CD1c-positive myeloid dendritic cell (primary cell): Measurements from ENCODE around the gene CDC42BPB.

Source experiments
- DNase-seq: peaks from one replicate; pipeline ENCODE4 v3.0.0-alpha.2; 2016; ENCODE audit errors: extremely low spot score

Gene CDC42BPB, protein sequence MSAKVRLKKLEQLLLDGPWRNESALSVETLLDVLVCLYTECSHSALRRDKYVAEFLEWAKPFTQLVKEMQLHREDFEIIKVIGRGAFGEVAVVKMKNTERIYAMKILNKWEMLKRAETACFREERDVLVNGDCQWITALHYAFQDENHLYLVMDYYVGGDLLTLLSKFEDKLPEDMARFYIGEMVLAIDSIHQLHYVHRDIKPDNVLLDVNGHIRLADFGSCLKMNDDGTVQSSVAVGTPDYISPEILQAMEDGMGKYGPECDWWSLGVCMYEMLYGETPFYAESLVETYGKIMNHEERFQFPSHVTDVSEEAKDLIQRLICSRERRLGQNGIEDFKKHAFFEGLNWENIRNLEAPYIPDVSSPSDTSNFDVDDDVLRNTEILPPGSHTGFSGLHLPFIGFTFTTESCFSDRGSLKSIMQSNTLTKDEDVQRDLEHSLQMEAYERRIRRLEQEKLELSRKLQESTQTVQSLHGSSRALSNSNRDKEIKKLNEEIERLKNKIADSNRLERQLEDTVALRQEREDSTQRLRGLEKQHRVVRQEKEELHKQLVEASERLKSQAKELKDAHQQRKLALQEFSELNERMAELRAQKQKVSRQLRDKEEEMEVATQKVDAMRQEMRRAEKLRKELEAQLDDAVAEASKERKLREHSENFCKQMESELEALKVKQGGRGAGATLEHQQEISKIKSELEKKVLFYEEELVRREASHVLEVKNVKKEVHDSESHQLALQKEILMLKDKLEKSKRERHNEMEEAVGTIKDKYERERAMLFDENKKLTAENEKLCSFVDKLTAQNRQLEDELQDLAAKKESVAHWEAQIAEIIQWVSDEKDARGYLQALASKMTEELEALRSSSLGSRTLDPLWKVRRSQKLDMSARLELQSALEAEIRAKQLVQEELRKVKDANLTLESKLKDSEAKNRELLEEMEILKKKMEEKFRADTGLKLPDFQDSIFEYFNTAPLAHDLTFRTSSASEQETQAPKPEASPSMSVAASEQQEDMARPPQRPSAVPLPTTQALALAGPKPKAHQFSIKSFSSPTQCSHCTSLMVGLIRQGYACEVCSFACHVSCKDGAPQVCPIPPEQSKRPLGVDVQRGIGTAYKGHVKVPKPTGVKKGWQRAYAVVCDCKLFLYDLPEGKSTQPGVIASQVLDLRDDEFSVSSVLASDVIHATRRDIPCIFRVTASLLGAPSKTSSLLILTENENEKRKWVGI (N-terminal part only)

DNA sequence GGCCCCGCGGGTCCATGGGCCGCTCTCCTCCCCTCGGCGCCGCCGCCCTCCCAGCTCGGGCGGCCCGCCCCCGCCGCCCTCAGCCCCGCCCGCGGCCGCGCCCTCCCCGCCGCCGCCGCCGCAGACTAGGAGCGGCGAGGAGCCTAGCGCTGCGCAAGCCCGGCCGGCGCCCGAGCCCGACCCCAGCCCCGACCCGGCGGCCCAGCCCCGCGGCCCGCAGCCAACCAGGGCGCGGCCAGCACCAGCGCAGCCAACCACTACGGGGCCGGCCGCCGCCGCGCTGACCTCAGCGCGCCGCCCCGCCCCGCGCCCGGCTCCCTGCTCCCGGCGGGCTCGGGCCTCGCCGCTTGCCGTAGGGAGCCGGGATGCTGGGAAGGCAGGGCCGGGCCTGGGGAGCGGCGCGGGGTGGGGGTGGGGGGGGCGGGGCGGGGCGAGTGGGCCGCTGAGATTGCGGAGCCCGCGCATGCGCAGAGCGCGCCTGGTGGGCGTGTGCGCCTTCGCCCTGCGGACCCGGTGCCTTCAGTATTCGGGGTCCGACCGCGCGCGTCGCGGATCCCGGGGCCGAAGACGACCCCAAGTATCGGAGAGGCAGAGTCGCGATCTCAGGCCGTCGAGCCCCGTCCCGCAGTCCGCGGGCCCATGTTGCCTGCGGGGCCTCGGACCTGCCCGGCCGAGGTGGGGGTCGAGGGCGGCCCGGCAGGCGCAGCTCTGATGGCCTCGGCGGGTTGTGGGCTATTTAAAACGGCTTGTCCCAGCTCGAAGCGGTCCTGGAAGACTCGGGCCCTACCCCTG, at the start of gene CDC42BPB:
Gene CDC42BPB (minus strand): TSS at position 178 of the 792 bp plus-strand sequence. CDS start 376 bp downstream, outside the sequence.
- DNase-seq, result peak; percentile 94

DNA sequence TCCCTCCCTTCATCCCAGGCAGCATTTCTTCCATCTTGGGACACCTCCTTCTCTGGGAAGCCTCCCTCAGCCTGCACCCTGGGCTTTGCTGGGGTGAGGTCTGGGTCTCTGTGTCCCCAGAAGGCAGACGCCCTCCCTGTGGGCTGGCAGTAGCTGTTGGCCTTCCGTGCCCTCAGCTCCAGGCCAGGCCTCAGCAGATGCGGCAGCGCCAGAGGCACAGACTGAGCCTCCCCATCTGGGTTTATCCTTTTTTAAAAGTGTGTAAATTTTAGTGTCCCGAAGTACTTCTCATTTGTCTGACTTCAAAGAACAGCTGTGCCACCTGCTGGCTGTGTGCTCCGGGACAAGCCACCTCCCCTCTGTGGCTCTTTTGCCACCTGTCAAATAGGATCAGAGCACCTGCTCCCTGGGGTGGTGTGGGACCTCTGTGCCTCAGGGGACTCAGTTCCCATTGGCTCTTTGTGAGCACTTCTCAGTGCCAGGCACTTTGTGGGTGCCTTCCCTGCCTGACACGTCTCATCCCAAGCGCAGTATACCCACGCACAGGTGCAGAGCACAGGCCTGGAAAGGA, 48.3 kb upstream of the CDC42BPB start:
- no peak for DNase-seq

DNA sequence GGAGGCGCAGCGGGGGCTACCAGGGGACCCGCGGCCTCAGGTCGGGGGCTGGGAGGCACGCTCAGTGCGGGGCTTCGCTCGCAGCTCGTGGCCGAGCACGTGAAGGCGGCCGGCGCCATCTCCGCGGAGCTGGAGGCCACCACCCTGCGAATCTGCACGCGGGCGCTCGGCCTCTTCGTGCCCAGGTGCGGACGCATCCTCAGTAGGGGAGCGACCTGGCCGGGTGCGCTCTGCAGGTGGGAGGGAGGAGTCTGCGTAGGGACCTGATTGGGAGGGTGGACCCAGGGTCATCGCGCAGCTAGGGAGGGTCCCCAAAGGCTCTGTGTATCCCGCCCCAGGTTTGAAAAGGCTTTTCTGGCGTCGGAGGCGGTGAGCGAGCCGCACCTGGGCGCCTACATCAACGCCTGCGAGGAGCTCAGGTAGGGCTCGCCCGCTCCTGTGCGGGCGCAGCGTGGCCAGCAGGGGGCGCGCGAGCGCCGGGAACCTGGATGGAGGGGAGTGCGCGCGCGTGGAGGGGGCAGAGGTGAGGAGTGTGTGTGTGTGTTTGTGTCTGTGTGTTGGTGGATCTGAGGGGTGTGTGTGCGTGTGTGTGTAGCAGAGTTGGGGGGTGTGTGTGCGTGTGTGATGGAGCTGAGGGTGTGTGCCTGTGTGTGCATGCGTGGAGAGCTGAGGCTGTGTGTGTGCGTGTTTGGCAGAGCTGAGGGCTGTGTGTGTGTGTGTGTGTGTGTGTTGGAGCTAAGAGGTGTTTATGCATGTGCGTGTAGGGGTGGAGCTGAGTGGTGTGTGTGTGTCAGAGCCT, 47.5 kb upstream of the CDC42BPB start:
- peak; percentile 69 for DNase-seq

DNA sequence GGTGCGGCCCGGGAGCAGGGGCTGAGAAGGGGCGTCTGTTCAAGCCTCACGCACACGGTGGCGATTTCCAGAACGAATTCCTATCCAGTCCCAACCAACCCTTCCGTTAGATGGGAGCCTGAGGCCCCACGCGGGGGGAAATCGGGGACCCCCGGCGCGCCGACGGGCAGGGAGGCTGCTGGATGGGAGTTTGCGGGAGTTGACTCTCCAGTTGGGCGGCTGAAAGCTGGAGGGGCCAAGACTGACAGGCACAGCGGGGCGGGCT, 47.0 kb upstream of the CDC42BPB start:
- no peak for DNase-seq

DNA sequence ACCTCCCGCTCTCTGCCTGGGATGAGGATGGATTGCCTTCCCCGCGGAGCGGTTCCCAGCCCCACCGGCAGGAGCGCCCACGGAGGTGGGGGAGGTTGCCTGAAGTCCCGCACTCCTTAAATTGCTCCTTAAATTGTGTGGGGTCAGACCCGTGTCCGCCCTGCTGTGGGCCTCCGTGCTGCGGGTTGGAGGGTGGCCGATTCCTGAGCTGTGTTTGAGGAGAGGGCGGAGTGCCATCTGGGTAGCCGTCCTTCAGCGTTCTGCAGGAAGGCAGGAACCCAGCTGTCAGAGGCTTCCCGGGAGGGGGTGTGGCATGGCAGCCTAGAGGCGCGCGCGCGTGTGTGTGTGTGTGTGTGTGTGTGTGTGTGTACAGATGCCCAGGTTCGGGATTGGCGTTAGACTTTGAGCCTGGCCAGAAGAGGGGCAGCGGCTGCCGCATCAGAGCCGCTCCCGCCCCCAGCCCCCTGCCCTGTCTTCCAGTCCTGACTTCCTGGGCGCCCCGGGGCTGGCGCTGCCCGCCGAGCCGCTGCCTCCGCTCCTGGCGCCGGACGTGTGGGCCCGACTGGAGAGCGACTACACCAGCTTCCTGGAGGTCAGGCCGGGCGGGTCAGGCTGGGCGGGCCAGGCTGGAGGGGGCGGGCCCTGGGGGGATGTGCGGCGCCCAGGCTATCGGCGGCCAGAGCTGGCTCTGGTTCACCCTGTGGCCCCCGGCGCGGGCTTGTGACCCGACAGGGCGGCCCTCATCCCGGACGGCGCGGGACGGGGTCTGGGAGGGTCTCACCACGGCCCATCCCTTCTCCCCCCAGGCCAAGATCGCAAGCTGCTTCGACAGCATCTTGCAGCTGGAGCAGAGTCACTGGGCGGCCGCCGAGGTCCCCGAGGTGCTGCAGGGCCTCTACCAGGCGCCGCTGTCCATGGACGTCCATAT, 46.4 kb upstream of the CDC42BPB start:
- DNase-seq, result peak; percentile 56

DNA sequence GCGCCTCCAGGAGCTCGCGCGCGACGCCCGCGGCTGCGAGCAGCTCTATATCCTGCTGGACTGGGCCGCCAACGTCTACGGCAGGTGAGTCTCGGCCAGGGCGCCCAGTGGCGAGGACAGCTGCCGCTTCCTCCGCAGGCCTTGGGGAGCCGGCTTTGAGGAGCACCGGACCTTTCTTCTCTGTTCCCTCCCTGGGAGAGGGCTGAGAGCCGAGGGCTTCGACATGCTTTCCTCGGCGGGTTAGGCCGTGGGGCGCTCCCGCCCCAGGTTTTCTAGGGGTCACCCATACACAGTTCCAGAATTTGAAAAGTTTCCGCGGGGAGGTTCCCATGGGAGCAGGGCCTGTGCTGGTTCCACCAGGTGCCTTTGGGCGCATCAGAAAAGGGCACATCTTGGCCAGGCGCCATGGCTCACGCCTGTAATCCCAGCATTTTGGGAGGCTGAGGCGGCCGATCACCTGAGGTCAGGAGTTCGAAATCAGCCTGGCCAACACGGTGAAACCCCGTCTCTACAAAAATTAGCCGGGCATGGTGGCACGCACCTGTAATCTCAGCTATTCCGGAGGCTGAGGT, 45.4 kb upstream of the CDC42BPB start:
- no peak for DNase-seq

DNA sequence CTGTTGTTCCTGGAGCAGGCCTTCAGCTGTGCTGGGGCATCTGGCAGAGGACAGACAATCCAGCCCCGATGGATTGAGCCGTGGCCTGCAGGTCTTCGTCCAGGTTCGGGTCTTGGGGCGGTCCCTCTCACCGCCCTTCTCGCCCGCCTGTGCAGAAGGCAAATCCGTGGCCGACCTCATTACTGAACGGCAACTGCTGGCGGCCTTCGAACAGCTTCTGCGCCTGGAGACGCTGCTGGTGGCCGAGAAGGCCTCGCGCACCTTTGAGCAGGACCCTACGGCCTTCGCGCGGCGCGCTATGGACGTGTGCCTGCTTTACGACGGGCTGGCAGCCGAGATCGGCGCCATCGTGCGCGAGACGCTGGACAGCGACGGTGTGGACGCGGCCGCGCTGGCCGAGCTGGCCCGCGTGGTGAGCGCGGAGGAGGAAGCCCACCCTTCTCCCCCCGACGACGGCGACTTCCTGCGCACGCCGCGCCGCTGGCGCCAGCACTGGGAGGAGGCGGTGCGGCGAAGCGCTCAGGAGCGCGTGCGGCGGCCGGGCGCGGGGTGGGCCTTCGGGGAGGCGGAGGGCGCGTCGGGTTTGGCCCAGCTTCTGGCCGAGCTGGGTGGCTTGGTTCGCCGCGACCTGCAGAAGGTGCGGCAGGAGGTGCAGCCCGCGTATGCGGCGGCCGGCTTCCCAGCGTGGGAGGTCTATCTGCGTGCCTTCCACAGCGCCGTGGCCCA, 44.8 kb upstream of the CDC42BPB start:
- no peak for DNase-seq

- DNase-seq, result no peak
Observed at GRCh38 chr14:103101257-103101962, 44.1 kb upstream of the CDC42BPB start.

DNA sequence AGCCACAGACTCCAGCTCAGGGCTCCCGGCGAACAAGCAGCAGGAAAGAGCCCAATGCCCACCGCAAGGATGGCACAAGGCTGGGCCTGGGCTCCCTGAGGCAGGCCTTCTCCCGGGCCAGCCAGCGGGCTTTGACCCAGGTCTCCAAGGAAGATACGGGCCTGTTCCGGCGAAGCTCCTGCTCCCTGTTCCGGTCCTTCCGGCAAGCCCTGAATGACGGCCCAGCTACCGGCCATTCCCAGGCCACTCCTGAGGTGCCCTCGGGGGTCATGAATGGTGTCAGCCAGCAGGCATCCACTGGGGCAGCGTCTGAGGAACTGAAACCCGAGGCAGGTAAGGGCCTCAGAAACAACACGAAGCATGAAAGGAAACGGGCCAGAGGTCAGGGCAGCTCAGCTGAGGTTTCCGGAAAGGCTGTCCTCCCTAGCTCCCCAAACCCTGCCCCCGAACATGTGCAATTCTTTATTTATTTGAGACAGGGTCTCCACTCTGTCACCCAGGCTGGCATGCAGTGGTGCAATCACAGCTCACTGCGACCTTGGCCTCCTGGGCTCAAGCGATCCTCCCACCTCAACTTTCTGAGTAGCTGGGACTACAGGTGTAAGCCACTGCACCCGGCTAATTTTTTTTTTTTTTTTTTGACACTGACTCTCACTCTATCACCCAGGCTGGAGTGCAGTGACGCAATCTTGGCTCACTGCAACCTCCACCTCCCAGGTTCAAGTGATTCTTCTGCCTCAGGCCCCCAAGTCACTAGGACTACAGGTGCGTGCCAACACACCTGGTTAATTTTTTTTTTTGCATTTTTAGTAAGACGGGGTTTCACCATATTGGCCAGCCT, 43.2 kb upstream of the CDC42BPB start:
- DNase-seq, result no peak

DNA sequence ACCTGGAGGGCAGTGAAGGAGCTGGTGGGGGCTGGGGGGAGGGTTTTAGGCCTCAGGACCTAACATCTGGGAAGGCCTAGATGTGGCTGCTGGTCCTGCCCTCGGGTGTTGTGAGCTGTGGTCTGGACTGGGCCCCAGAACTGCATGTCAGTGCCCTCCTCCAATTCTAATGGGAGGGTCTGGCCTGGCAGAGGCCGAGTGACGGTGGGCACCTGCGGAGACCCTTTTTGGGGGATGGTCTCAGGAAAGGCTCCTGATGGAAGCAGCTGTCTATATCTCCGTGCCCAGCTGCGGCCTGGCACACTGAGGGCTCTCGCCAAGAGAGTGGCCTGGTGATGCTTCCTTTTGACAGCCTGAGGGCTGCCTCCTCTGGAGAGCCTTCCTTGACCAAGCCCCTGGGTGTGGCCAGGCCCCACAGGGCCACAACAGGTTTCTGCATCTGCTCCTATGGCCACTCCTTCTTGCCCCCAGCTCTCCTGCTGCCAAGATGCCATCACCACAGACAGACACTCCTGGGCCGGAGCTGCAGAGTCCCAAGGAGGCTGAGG, 42.5 kb upstream of the CDC42BPB start:
- DNase-seq, result no peak

DNA sequence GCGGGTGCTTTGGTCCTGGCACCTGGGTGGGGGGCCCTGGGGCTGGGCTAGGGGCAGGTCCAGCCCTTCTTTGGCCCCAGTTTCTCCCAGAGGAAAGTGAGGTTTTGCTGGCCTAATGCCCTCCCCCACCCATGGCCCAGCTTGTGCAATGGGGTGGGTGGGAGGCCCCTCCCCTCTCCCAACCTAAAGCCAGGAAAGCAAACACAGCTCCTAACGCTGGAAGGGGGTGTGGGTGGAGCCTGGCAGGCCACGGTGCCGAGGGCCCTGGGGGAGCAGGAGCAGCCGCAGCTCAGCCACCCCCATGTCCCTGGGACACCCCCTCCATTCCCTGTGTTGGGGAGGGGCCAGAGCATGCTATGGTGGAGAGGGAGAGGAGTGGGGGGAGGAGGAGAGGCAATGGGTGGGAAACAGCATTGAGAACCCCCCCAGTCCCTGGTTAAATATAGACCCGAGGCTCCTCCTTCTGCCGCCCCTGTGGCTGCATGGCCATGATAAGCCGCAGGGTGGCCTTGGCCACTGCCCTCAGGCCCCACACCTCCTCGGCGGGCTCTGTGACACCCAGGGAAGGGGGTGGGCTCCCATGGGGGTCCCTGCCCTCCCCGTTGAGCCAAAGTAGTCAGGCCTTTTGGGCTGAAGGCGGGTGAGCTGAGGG, 41.9 kb upstream of the CDC42BPB start:
- no peak for DNase-seq

DNA sequence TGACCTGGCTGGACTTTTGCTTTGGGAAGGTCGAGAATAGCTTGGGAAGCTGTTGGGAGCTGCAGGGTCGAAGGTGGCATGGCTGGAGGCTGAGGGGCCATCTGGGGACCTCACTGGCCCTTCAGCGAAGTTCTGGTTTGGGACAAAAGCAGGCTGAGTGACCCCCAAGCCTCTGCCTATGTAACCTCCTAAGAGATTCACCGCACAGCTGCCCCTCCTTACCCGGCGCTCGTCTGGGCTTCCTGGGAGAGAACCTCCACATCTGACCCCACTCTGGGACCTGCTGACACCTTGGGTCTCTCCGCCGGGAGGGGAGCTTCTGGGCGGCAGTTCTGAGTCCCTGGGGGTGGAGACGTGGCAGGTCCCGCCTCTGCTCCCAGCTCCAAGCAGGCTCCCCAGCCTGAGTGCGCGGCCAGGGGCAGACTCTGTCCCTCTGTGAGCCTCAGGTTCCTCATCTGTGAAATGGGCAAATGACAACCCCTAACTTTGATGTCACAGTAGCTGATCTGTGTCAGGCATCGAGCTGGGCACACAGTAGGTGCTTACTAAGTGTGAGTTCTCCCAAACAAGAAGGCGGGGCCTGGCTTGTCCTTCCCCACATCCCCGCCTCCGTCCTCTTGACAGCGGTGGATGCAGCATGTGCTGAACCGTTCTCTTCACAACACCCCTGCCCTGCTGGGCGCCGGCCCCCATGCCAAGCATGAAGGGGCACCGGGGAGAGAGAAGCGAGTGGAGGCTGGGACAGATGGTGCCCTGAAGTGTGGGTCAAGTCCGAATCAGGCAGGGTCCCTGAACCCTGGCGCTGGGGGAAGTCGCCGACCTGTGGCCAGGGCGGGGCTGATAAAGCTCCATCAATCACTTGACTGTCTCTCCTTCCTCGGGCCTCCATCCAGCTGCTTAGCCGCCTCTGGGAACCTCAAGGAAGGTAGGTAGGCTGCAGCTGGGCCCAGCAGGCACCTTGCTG, 40.9 kb upstream of the CDC42BPB start:
- DNase-seq, result no peak

- no peak for DNase-seq
Observed at GRCh38 chr14:103097244-103097993, 40.1 kb upstream of the CDC42BPB start.

- no peak for DNase-seq
Observed at GRCh38 chr14:103096387-103096786, 39.0 kb upstream of the CDC42BPB start.
